Fibroblast of lung (primary cell): Measurements from ENCODE around the gene MAP2K6.

Source experiments
- EZH2 ChIP-seq: IDR thresholded peaks from 2 replicates; pipeline ENCODE4 v1.5.1; 2012; ENCODE audit warnings: low read length, control low read depth, mild to moderate bottlenecking; ENCODE audit errors: missing control alignments
- TF ChIP-seq, protein P1 (sequence below), 2 donors: IDR thresholded peaks in 1 of 2; conservative IDR thresholded peaks in 1 of 2; 1 replicate in 1 of 2; 2 replicates in 1 of 2; pipeline ENCODE4 v1.5.1; 2011 to 2012; ENCODE audit warnings: low read length in 2 of 2, control low read depth in 1 of 2, inconsistent platforms in 1 of 2, low read depth in 1 of 2, mild to moderate bottlenecking in 1 of 2

DNA sequence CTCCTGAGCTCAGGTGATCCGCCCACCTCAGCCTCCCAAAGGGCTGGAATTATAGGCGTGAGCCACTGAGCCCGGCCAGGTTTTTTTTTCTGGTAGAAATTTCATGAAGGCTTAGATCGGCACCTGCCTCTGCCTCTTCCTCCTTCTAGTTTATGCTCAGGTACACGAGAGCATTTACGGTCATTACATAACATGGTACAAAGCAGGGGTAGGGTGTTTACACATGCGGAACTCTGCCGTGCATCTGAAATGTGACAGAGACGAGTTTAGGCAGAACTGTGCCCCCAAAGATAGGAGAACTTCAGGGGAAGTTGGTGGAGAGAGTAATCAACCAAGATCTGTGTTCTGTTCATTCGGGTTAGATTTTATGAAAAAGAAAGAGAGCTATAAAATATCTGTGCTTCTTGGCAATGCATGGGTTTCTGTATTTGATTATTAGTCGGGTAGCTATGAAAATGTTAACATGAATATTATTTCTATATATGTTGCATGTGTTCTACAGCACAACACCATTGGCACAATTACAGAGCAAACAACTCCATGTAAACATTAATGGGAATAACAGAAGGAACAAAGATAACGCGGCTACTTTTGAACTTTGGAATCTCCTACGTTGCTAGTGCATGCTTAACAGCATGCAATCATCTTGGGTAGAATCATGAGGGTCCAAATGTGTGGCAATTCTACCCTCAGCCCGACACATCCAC, 23.5 kb upstream of the MAP2K6 start:
- TF ChIP-seq, protein P1, sequence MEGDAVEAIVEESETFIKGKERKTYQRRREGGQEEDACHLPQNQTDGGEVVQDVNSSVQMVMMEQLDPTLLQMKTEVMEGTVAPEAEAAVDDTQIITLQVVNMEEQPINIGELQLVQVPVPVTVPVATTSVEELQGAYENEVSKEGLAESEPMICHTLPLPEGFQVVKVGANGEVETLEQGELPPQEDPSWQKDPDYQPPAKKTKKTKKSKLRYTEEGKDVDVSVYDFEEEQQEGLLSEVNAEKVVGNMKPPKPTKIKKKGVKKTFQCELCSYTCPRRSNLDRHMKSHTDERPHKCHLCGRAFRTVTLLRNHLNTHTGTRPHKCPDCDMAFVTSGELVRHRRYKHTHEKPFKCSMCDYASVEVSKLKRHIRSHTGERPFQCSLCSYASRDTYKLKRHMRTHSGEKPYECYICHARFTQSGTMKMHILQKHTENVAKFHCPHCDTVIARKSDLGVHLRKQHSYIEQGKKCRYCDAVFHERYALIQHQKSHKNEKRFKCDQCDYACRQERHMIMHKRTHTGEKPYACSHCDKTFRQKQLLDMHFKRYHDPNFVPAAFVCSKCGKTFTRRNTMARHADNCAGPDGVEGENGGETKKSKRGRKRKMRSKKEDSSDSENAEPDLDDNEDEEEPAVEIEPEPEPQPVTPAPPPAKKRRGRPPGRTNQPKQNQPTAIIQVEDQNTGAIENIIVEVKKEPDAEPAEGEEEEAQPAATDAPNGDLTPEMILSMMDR (conservative IDR thresholded peaks at IDR 0.05 in 1 of 2, IDR thresholded peaks at IDR 0.05 in 1 of 2; ENCODE audit: low read depth in 1 of 2, low read length in 2 of 2): no peak
- no peak for TF ChIP-seq EZH2
